Dedifferentiated amniotic fluid mesenchymal stem cell (primary cell): ENCODE measurements around the gene BAIAP3.

Experiments
- DNase-seq: peaks from one replicate; pipeline ENCODE4 v3.0.0-alpha.2; 2016; ENCODE audit errors: extremely low spot score

Gene BAIAP3

DNA sequence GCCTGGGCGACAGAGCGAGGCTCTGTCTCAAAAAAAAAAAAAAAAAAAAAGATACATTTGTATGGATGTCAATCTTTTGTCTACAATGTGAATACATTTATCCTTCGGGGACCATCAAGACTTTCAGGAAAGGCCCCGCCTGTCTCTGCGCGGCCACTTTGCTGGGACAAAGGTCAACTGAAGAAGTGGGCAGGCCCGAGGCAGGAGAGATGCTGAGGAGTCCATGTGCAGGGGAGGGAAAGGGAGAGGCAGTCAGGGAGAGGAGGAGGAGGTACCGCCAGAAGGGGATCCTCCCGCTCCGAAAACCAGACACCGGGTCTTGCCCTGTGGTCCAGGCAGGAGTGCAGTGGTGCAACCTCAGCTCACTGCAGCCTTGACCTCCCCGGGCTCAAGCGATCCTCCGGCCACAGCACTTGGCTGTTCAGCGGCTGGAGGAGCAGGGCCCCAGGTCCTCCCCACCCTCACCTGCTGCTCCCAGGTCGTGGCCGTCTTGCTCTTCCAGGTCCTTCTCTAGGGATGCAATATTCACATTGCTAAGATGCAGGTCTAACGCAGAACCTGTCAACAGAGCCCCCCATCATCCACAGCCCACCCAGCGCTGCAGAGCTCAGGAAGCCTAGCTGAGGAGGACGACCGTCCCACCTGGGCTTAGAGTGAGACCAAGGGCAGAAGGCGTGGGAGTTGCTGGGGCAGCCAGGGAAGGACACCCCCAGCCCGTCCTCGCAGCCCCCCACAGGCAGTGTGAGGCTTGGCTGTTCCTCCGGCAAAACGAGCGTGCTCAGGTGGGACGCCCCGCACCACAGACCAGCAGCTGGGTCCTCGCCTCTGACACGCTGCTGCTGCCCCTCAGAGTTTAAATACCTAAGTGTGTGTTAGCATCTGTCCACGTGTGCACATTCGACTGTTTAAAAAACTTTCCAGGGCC lies 37.9 kb downstream of the BAIAP3 start:
- DNase-seq, result no peak

DNA sequence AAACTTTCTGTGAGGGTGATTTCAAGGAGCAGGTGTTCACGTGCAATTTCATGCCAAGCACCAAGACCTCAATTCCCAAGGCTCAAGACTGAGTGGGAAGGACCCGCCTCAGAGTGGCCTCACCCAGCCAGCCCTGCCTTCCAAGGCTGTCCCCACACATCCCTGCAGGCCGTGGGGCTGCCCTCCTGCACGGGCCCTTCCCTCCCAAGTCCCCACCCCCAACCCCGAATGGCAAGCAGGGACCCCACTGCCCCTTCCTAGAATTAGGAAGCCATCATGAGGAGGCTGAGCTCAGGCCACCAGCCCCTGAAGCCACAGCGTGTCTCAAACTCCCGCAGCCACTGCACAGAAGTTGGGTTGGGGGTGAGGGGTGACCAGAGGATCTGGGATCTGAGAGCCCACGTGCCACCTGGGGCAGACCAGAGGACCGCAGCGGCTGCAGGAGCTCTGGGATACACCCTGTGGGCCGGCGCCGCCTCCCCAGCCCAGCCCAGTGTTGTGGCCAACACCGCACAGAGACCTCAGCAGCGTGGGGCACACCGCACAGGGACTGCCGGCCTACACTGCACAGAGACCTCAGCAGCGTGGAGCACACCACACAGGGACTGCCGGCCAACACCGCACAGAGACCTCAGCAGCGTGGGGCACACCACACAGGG lies 39.0 kb downstream of the BAIAP3 start:
- no peak for DNase-seq

DNA sequence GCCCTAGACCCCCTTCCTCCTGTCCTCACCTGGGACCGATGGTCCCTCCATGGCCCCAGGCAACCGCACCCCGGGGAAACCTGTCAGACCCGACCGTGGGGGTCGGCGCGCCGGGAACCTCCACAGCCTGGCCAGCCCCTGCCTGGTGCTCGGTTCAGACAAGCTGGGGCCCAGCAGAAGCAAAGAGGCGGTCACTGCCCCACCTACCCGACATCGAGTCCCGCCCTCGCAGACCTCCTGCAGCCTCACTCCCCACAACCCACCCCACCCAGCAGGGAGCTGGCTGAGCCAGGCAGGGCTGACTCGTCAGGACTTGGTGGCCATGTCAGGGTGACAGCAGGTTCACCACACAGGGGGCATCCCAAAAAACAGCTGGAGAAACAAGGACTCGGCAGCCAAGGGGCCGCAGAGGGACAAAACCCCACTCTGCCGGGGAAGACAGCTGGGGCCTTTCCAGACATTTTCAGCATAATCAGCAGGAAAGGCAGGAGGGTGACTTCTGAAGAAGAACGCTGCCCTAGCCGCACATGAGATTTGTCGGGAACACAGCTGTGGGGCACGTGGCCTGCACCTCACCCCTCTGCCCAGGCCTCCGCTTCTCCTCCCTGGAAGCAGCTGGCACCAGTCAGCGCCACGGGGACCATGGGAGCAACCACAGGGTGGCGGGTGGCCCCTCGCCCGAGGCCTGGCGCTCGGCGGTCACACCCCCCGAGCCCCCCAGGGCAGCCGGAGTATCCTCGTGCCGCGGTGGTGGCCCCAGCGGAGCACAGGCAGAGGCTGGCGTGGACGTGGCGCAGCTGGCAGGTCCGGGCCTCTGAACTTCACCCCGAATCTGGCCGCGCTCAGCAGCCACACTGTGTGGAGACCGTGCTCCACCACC lies 41.2 kb downstream of the BAIAP3 start:
- DNase-seq, result no peak

DNA sequence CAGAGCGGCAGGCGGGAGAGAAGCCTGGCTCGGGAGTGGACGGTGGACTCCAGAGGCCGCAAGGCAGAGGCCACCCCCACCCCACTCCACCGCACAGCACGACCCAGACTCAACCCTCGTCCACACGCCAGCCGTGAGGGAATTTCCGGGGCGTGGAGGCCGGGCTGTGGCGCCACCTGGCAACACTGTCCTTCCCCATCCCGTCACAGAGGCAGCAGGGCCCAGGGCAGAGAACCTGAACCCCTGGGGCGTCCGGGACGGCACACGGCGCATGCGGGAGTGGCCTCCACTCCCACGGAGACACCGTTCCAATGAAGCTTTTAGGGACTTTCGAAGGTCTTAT lies 41.8 kb downstream of the BAIAP3 start:
- DNase-seq, result no peak

DNA sequence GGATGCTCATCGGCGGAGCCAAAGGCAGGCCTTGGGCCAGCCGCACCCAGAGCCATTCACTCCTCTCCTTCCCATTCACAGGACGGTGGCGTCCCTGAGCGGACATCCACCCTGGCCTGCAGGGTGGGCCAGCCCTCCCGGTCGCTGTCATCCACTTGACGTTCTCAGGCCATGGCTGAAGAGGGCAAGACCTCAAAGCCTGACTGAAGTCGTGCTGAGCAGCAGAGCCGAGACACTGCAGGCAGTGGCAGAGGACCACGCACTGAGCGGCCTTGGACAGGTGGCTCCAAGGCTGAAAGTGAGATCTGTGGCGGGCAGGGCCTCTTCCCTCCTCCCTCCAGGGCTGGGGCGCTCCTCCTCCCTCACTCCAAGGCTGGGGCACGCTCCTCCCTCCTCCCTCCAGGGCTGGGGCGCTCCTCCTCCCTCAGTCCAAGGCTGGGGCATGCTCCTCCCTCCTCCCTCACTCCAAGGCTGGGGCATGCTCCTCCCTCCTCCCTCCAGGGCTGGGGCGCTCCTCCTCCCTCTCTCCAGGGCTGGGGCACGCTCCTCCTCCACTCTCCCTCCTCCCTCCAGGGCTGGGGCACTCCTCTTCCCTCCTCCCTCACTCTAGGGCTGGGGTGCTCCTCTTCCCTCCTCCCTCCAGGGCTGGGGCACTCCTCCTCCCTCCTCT lies 42.4 kb downstream of the BAIAP3 start:
- no peak for DNase-seq

DNA sequence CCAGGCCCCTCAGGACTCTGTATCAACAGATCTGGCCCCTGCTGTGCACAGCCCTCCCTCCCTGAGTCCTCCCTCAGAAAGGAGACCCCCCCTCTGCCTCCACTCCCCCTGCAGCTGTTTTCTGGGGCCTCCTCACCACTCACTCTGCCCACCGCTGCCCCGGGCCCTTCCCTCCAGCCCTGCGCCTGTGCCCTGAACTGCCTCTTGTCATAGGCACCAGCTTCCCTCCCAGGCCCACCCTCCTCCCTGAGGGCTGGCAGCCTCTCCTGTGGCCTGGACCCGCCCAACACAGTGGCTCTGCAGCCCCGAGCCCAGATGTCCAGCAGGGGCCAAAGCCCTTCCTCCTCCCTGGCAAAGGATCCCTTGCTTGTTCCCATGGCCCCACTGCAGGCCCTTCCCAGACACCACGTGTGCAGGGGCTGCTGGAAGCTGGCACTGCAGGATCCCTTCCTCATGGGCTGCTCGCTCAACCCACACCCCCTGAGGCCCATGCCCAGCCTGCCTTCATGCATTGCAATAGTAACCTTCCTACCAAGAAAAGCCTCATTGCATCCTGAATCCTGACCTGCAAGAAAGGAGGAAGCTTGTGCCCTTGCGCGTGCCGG lies 44.1 kb downstream of the BAIAP3 start:
- DNase-seq, result no peak

DNA sequence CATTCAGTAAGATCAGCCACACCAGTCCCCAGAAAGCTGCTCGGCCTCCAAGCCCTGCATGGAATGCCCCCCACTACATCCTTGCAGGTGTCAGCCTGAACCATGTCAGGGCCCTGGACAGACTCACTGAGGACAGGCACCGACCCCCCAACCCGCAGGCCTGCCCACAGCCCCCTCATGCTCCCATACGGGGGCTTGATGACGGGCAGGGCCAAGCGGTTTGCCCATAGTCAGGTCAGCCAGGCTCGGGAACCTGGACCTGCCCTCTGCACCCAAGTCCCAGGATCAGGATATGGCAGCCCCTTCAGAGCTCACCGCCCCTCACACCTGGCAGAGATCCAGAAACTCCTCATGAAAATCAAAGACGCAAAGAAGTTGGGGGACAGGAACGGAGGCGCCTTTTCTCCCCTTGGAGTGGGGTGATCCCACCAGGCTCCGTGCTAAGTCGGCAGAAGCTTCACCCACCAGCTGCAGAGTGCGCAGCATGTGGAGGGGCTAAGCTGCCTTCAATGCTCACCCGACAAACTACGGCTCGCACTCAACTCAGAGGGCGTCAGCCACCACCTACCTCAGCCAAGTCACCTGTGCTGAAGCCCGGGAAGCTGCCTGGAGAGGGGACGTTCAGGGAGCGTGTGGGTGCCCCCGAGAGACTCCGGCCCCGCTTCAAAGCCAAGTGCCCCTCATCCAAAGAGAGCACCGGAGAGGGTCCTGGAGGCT lies 44.8 kb downstream of the BAIAP3 start:
- no peak for DNase-seq

DNA sequence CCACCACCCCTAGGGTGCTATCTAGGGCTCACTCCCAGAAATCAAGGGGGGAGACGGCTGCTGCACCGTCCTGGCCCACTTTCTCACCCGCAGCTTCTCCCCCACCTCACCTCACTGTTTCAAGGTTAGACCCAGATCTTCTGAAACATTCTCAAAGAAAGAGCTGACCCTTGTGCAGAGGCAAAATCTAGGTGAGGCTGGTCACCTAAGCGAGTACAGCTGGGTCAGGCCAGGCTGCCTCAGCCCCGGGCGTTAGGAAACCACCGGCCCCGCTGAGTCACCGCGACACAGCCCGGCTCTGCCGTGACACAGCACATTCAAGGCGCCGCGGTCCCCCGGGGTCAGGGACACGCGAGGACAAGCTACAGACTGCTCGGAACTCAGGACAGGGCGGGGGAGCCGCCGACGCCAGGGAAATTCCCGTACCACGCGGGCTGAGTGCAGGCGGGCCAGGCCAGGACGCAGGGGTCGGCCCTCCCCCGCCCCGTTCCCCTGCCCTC lies 45.4 kb downstream of the BAIAP3 start:
- DNase-seq, result peak; percentile 72

DNA sequence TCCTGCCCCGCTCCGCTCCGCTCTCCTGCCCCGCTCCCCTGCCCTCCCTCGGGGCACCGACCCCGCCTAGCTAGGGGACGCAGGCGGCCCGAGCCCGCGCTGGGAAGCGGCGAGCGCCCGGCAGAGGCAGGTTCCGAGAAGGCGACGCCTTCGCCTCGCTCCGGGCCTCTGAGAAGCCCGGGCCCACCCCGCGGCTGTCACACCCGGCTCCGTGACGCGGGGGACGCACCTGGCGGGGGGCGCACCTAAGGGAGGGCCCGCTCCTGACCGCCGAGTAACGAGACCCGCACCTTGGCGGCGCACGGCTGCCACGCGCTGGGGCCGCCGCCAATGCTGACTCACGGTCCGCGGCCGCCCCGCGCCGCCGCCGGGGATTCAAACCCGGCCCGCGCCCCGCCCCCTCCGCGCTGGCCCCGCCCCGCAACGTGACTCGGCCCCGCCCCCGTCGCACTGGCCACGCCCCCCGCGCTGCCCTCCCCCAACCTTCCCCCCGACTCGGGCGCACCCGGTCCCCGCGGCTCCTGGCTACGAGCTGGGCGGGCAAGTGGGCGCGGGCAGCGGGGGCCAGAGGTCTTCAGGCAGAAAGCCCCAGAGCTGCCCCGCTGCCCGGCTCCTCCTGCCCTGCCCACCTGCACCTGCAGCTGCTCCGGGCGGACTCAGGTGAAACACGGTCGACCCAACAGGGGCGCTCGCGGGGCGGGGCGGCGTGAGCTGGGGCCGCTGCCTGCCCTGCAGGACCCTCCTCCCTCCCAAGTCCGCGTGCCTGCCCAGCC lies 46.0 kb downstream of the BAIAP3 start:
- DNase-seq, result peak; percentile 15

DNA sequence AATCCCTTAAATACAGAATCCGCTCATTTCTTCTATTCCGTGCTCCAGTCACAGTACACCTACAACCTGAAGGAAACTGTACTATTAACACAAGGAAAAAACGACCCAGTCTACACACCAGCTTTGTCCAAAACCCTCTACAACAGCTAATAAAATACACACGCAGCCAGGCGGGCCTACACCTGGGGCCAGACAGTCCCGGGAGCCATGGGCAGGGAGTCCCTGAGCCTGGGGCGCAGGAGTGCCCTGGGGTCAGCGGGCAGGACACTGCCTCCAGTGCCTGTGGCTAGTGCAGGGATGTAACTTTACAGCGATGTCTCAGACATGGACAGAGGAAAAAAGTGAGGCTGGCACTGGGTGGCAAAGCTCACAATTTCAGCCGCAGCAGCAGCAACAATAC lies 46.8 kb downstream of the BAIAP3 start:
- no peak for DNase-seq

DNA sequence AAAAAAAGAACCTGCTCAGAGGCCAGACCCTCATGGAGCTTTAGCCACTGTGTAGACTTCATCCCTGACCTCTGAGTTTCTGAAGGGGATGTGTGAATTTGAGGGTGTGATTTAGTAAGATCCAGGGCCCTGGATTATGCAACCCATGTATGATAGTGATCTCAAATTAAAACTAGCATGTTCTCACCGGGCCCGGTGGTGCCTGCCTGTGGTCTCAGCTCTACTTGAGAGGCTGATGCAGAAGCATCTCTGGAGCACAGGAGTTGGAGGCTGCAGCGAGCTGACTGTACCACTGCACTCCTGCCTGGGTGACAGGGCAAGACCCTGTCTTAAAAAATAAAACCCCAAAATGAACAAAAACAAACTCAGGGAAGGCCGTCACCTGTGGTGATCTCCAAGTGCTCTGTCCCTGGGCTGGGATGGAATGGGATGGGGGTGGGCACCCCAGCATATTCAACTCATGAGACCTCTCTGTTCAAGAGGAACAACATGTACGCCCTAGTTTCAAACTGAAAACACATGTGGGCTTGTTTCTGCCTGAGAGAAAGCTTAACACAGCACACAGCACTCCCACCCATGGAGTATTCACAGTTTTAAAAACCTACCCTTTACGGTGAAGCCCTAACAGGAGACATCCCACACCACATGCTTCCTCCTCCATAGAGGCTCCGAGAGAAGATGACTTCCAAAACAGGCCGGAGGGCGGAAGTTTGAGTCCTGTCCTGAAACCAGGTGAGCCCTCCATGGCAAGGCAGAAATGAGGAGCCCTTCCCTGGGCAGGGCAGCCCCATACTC lies 48.4 kb downstream of the BAIAP3 start:
- no peak for DNase-seq

DNA sequence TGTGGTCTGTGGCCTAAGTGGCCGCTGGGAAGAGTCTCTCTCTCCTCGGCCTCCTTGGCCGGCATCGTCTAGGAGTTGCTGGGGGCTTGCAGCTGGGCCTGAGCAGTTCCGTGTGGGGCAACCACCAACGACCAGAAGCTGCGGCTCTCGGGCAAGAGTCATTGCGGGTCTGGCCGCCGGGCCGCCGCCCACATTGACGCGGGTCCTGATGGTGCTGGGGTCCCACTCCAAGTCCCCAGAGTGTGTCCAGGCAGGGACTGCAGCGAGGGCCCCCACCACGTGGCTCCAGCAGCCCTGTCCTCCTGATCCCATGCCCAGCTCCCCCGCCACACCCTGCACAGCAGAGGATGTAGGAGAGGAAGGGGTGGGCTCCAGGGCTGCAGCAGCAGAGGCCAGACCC lies 50.1 kb downstream of the BAIAP3 start:
- no peak for DNase-seq

DNA sequence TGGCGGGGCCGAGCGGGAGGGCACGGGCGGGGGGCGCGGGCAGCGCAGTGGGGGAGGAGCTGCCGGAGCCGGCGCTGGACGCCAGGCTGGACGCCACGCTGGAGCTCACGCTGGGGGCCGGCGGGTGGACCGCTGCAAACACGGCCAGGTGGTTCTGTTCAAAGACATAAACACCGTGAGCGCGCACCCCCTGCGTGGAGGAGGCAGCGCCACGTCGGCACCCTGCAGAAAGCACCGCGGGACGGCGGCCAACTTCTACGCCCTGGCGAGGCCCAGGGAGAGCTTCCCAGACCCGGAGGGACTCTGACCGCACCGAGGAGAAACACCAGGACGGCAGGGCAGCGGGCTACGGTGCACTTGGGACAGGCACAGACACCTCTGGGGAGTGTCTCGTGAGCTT lies 51.8 kb downstream of the BAIAP3 start:
- no peak for DNase-seq

DNA sequence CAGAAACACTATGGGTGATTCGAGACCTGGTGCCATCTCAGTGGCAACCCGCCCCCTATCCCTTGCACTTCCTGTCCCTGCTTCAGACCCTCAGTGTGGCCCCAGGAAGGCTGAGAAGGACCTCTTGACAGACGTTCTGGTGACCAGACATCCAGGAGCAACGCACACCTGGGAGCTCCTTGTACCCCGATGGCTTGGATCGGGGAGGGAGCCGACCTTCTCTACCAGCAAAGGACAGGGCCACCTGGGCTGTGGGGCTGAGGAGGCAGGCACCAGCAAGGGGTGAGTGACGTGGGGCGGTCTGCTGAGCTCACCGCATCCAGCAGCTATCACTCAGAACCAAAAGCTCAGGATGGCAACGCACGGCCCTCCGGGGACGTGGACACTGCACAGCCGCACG lies 53.9 kb downstream of the BAIAP3 start:
- DNase-seq, result no peak

DNA sequence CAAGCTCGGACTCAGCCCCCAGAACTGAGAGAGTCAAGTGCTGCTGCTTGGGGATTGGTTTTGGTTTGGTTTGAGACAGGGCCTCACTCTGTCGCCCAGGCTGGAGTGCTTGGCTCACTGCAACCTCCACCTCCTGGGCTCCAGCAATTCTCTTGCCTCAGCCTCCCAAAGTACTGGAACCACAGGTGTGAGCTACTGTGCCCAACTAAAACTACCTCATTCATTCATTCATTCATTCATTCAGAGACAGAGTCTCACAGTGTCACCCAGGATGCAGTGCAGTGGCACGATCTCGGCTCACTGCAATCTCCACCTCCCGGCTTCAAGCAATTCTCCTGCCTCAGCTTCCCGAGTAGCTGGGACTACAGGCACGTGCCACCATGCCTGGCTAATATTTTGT lies 56.3 kb downstream of the BAIAP3 start:
- no peak for DNase-seq

DNA sequence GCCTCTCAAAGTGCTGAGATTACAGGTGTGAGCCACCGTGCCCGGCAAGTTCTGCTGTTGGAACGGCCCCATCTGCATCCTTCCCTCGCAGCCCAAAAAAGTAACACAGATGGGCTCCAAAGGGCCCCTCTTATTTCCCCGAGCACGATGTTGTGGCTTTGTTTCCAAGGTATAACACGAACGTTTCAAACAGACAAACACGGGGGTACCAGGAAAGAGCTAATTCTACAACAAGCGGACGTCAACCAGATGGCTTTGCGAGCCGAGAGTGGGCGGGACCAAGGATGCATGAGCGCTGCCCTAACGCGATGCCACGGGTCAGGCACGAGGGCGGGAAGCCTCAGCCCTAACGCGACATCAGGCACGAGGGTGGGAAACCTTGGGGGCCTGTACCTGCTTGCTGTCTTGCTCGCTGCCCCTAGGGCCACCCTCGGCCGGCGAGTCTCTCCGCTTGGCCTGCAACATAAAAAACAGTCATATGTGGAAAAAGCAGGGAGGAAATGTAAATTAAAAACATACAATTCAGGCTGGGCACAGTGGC lies 56.9 kb downstream of the BAIAP3 start:
- no peak for DNase-seq

DNA sequence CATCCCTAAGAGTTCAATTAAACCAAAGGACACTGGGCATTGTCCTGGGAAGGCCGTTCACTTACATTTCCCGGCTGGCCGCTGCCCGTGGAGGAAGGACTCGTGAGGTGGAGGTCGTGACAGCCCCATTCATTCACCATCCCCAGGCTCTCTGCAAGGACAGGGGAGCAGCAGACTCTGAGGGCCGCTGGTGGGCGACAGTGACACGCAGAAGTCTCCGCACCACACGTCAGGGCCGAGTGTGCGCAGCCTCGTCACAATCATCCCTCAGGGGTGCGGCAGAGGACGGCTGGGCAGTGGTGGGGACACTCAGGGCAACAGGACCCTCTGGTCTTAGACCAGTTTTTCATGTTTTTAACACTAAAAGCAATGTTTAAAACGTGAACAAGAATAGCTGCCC lies 59.4 kb downstream of the BAIAP3 start:
- no peak for DNase-seq

DNA sequence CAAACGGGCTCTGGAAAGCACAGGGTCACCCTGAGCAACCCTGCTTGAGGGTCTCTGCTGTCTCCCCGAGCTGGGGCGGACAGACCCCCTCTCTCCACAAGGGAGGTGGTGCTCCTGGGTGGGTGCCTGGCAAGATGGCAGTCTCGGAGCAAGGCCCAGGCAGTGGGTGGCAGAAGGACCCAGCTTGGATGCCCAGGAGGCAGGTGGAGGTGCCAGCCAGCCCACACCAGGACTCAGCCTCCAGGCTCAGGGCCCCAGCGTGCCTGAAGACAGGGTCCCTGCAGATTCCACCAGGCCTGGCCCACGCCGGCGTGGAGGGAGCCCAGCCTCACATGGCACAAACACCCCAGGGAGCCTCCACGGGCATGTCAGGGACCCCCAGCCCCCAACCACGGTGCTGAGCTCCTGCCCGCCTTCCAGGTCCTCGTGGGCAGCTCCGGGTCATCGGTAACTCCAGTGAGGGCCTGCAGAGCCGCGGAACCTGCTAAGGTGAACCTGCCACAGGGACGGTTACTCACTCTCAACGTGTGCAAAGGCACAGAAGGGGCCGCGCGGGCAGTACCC lies 60.2 kb downstream of the BAIAP3 start:
- no peak for DNase-seq
